A549 (cell line): Measurements from ENCODE around the gene SLC23A2. TPM values are rescaled to one million over a fixed set of nuclear protein-coding genes. Genes with fewer than 3 reads are reported as not detected.
A peak's percentile ranks its signal among the peaks of the same experiment; 100 is the strongest.

Experiments used
- ATAC-seq, 2 experiments: fragments of 200-7000 bp in 1 of 2; fragments of >200 bp in 1 of 2; cut with Nextera tagmentation in 1 of 2; cut with Tn5 transposase in 1 of 2; 3 replicates each; pipeline versions ENCODE4 v1.8.0 to v1.9.1; 2018 to 2020; ENCODE audit warnings: mild to moderate bottlenecking in 1 of 2, moderate library complexity in 1 of 2
- CTCF ChIA-PET: fragments of 300-600 bp; sonication (Branson Sonifier 250); formaldehyde crosslinking; extraction: SDS; loops from one replicate; lab custom pipeline; 2021; ENCODE audit warnings: antibody characterized with exemption, inconsistent platforms; lab: Yijun Ruan, JAX
- POLR2A ChIA-PET: fragments of 350-600 bp; formaldehyde crosslinking; extraction: SDS; loops from one replicate; lab custom pipeline; 2021; ENCODE audit warnings: antibody characterized with exemption, inconsistent platforms; lab: Yijun Ruan, JAX
- DNase-seq, 2 experiments: peaks; one replicate each; pipeline versions ENCODE4 v3.0.0 to v3.0.0-alpha.2; 2011 to 2016; ENCODE audit warnings: low read depth in 1 of 2, low spot score in 1 of 2
- FAIRE-seq: peaks from 2 replicates; lab custom pipeline; 2011; peaks lifted over from hg19 to GRCh38; lab: Jason Lieb, UNC
- H3K27ac ChIP-seq, 2 experiments: fragments of >200 bp; sonication (Bioruptor Twin); formaldehyde crosslinking; 3 replicates each; pipeline ENCODE4 v1.5.1; 2016 to 2017
- H3K4me1 ChIP-seq: fragments of >200 bp; sonication (Bioruptor Twin); formaldehyde crosslinking; 3 replicates; pipeline ENCODE4 v1.6.1; 2016
- H3K4me2 ChIP-seq: fragments of >200 bp; sonication (Bioruptor Twin); formaldehyde crosslinking; 3 replicates; pipeline ENCODE4 v1.6.1; 2016
- H3K4me3 ChIP-seq: fragments of >200 bp; sonication (Bioruptor Twin); formaldehyde crosslinking; 3 replicates; pipeline ENCODE4 v1.5.1; 2016
- H3K9me3 ChIP-seq: fragments of >200 bp; sonication (Bioruptor Twin); formaldehyde crosslinking; 3 replicates; pipeline ENCODE4 v1.6.1; 2016
- CBX2 ChIP-seq: fragments of 200-600 bp; sonication (generic); IDR thresholded peaks from 2 replicates; pipeline ENCODE4 v1.6.1; 2016; ENCODE audit warnings: low read depth, mild to moderate bottlenecking, borderline replicate concordance
- CBX8 ChIP-seq: fragments of 200-600 bp; sonication (generic); IDR thresholded peaks from 2 replicates; pipeline ENCODE4 v1.6.1; 2016
- CHD2 ChIP-seq: fragments of 150-350 bp; IDR thresholded peaks from 2 replicates; pipeline ENCODE4 v1.6.1; 2014; ENCODE audit warnings: low read length; ENCODE audit not compliant: partially characterized antibody
- CTCF ChIP-seq: fragments of >200 bp; sonication (Bioruptor Twin); formaldehyde crosslinking; IDR thresholded peaks from 3 replicates; pipeline ENCODE4 v1.5.1; 2016
- EHF ChIP-seq: fragments of 250-450 bp; sonication (Bioruptor Pico); IDR thresholded peaks from 2 replicates; pipeline ENCODE4 v1.5.0; 2020; ENCODE audit warnings: mild to moderate bottlenecking
- ELK1 ChIP-seq: fragments of 150-350 bp; IDR thresholded peaks from 2 replicates; pipeline ENCODE4 v1.6.1; 2014; ENCODE audit warnings: low read depth, mild to moderate bottlenecking, low read length
- EP300 ChIP-seq, 2 experiments: fragments of >200 bp; sonication (Bioruptor Twin); formaldehyde crosslinking; IDR thresholded peaks; 2 replicates in 1 of 2; 3 replicates in 1 of 2; pipeline ENCODE4 v1.6.1; 2016 to 2017
- ESRRA ChIP-seq: fragments of 150-350 bp; IDR thresholded peaks from 2 replicates; pipeline ENCODE4 v1.6.1; 2014; ENCODE audit warnings: mild to moderate bottlenecking, low read length, borderline replicate concordance
- HMGXB4 ChIP-seq: fragments of 250-450 bp; sonication (Bioruptor Pico); IDR thresholded peaks from 2 replicates; pipeline ENCODE4 v1.5.0; 2021; ENCODE audit warnings: mild to moderate bottlenecking, moderate library complexity, borderline replicate concordance
- HOXA7 ChIP-seq: fragments of 250-450 bp; sonication (Bioruptor Pico); IDR thresholded peaks from 2 replicates; pipeline ENCODE4 v1.5.0; 2020; ENCODE audit warnings: mild to moderate bottlenecking, moderate library complexity
- JUN ChIP-seq, 2 experiments: fragments of >200 bp; sonication (Bioruptor Twin); formaldehyde crosslinking; IDR thresholded peaks; 2 replicates in 1 of 2; 3 replicates in 1 of 2; pipeline ENCODE4 v1.6.1; 2016 to 2017
- KDM1A ChIP-seq: fragments of 200-600 bp; sonication (generic); IDR thresholded peaks from 2 replicates; pipeline ENCODE4 v1.6.1; 2016; ENCODE audit warnings: low read depth, mild to moderate bottlenecking
- MYC ChIP-seq: IDR thresholded peaks from 2 replicates; pipeline ENCODE4 v1.6.1; 2012; ENCODE audit warnings: mild to moderate bottlenecking, inconsistent platforms, low read length, improper control_type of control experiment, borderline replicate concordance
- NFE2L2 ChIP-seq: fragments of 150-350 bp; conservative IDR thresholded peaks from 2 replicates; pipeline ENCODE4 v1.6.1; 2014; ENCODE audit warnings: low read length
- NR3C1 ChIP-seq: fragments of >200 bp; sonication (Bioruptor Twin); formaldehyde crosslinking; IDR thresholded peaks from 3 replicates; pipeline ENCODE4 v1.6.1; 2017
- POLR2A ChIP-seq: IDR thresholded peaks from 2 replicates; pipeline ENCODE4 v1.6.1; 2012; ENCODE audit warnings: mild to moderate bottlenecking, low read length
- RARB ChIP-seq: fragments of 250-450 bp; sonication (Bioruptor Pico); IDR thresholded peaks from 2 replicates; pipeline ENCODE4 v1.8.0; 2021; ENCODE audit warnings: mild to moderate bottlenecking, moderate library complexity
- RCOR1 ChIP-seq: fragments of 150-350 bp; IDR thresholded peaks from 2 replicates; pipeline ENCODE4 v1.6.1; 2014; ENCODE audit warnings: antibody characterized with exemption, low read length, low read depth
- SMC3 ChIP-seq: fragments of >200 bp; sonication (Bioruptor Twin); formaldehyde crosslinking; IDR thresholded peaks from 3 replicates; pipeline ENCODE4 v1.6.1; 2018; ENCODE audit warnings: inconsistent platforms
- SREBF2 ChIP-seq: fragments of 450-650 bp; IDR thresholded peaks from 2 replicates; pipeline ENCODE4 v1.6.1; 2014; ENCODE audit warnings: mild to moderate bottlenecking, moderate library complexity
- TFCP2L1 ChIP-seq: fragments of 250-450 bp; sonication (Bioruptor Pico); IDR thresholded peaks from 2 replicates; pipeline ENCODE4 v1.5.0; 2021; ENCODE audit warnings: mild to moderate bottlenecking
- TP53 ChIP-seq: fragments of 250-450 bp; sonication (Bioruptor Pico); IDR thresholded peaks from 2 replicates; pipeline ENCODE4 v1.5.0; 2021; ENCODE audit warnings: mild to moderate bottlenecking, moderate library complexity
- ZC3H11A ChIP-seq: fragments of 450-650 bp; IDR thresholded peaks from 2 replicates; pipeline ENCODE4 v1.6.1; 2014; ENCODE audit warnings: antibody characterized with exemption, mild to moderate bottlenecking
- ZSCAN20 ChIP-seq: fragments of 250-450 bp; sonication (Bioruptor Pico); IDR thresholded peaks from 2 replicates; pipeline ENCODE4 v1.8.0; 2022; ENCODE audit warnings: mild to moderate bottlenecking, moderate library complexity
- WGBS: methylation state at CpG from one replicate; pipeline ENCODE4 v1.1.6; 2017; ENCODE audit errors: missing lambda C conversion rate; 5-methylcytosine and 5-hydroxymethylcytosine counted together
- polyA plus RNA-seq, 4 experiments: library from polyadenylated mRNA; depleted of rRNA in 3 of 4; stranded (reverse); fragments of >200 nt; fragmentation: RNase III in 1 of 4; extraction: RNeasy Plus Mini Kit Qiagen cat#74134 plus additional on column Dnase treatment in 1 of 4; gene quantifications; 2 replicates in 3 of 4; 3 replicates in 1 of 4; pipeline ENCODE4 v1.2.3, GENCODE V29; 2011 to 2017

Gene SLC23A2
- polyA plus RNA-seq, 2 of the 4 experiments (the other 2 are of a cell fraction): 13.1 to 47.8 TPM

- no peak for FAIRE-seq
Measured at GRCh38 chr20:4898282-4899244, 102.7 kb downstream of the SLC23A2 start.

GRCh38 chr20:4897600-4897999 is 103.7 kb downstream of the SLC23A2 start:
- CTCF ChIA-PET: interaction anchor here (0.9 to 3.5 kb wide), 5 partner anchors 8 to 203 kb away, joined by 3 to 12 read pairs (median 5); no protein-coding TSS in a partner anchor
- WGBS: 92% methylated on average over 4 of the region's 4 CpGs

More at GRCh38 chr20:4898282-4899244, 102.7 kb downstream of the SLC23A2 start:
- 83% methylated on average over 14 of the region's 14 CpGs for WGBS
- H3K4me2 ChIP-seq: no peak overlapping the region
- DNase-seq: no peak
- CTCF ChIA-PET: interaction anchor here (0.9 to 3.5 kb wide), 9 partner anchors 9 to 202 kb away, joined by 3 to 12 read pairs (median 3); no protein-coding TSS in a partner anchor
- peak in 1 of 2 experiments; percentile 54; a peak in 2 of 6 replicates for ATAC-seq
- H3K9me3 ChIP-seq: no peaks in the 10 kb centered on the region
- H3K27ac ChIP-seq: 0 out of 6 replicates have a peak overlapping the region, but pooled peaks of 1 of the 2 experiments have one; percentile 0
- TF ChIP-seq SREBF2 (no peak), EHF (CRISPR knock-in tag) (no peak), ZSCAN20 (CRISPR knock-in tag) (no peak), KDM1A (no peak), MYC (no peak), CBX2 (no peak), ZC3H11A (no peak), RCOR1 (no peak), TP53 (CRISPR knock-in tag) (no peak), NR3C1 (no peak), TFCP2L1 (CRISPR knock-in tag) (no peak)
- H3K4me3 ChIP-seq: no peak overlapping the region
- peaks cover 14% of the 10 kb centered on the region; the same call in 2 of the 3 replicates for H3K4me1 ChIP-seq
- POLR2A ChIA-PET: no interaction called here

More at GRCh38 chr20:4897600-4897999, 103.7 kb downstream of the SLC23A2 start:
- peaks cover 14% of the 10 kb centered on the region; the same call in 2 of the 3 replicates for H3K4me1 ChIP-seq
- TF ChIP-seq ELK1 (no peak), JUN (IDR thresholded peaks at IDR 0.05) (no peak), CTCF (no peak), CHD2 (no peak), HMGXB4 (no peak), NFE2L2 (no peak), HOXA7 (CRISPR knock-in tag) (no peak), POLR2A (no peak), EP300 (IDR thresholded peaks at IDR 0.05) (no peak), SMC3 (no peak), RARB (CRISPR knock-in tag) (no peak), ESRRA (no peak), MYC (no peak), CBX8 (no peak), TFCP2L1 (CRISPR knock-in tag) (no peak)
- no peak overlapping the region for H3K4me3 ChIP-seq
- FAIRE-seq: no peak
- H3K27ac ChIP-seq: peak overlapping the region in 1 of 2 experiments; percentile 32; a peak in 1 of 6 replicates
- H3K9me3 ChIP-seq: no peaks in the 10 kb centered on the region
- DNase-seq: no peak
- no peak for ATAC-seq
- no peak overlapping the region for H3K4me2 ChIP-seq
- POLR2A ChIA-PET: no interaction called here
